K562 (cell line): ENCODE data around the gene MCMBP. TPM values are rescaled to one million over a fixed set of nuclear protein-coding genes. Genes with fewer than 3 reads are reported as not detected.

Source experiments
- ATAC-seq: fragments of 200-7000 bp; cut with Tn5 transposase; 3 replicates; pipeline ENCODE4 v1.9.1; 2020; ENCODE audit warnings: moderate library complexity
- BruUV-seq: library from RNA; stranded (reverse); fragments of 400-500 nt; replicated peaks from 2 replicates; lab custom pipeline; 2021; lab: Mats Ljungman, UMichigan
- CTCF ChIA-PET: fragments of 300-600 bp; formaldehyde crosslinking; extraction: SDS; loops from one replicate; lab custom pipeline; 2021; ENCODE audit warnings: low intra/inter-chr PET ratio; lab: Yijun Ruan, JAX
- POLR2A ChIA-PET: fragments of 300-600, 350-650 bp; sonication (Branson Sonifier 250); formaldehyde crosslinking; extraction: SDS; loops from one replicate; lab custom pipeline; 2021; ENCODE audit warnings: antibody characterized with exemption, inconsistent platforms; lab: Yijun Ruan, JAX
- DNase-seq, 4 experiments: peaks; one replicate each; pipeline versions ENCODE4 v3.0.0 to v3.0.0-alpha.2; 2011 to 2018; ENCODE audit warnings: low spot score in 3 of 4, mixed read lengths in 3 of 4; ENCODE audit errors: extremely low read depth in 1 of 4
- FAIRE-seq: peaks from 2 replicates; lab custom pipeline; 2011; peaks lifted over from hg19 to GRCh38; lab: Jason Lieb, UNC
- H2AFZ ChIP-seq: 2 replicates; pipeline ENCODE4 v1.6.0; 2011; ENCODE audit warnings: low read depth, low read length, control low read depth, inconsistent platforms
- H3K27ac ChIP-seq: fragments of 200-600 bp; 3 replicates; pipeline ENCODE4 v1.8.0; 2011; ENCODE audit warnings: low read depth, mild to moderate bottlenecking, control low read depth, inconsistent platforms, low read length, moderate library complexity, mixed read lengths; ENCODE audit errors: extremely low read depth
- H3K27me3 ChIP-seq, 2 experiments: fragments of 300-600 bp in 1 of 2; 2 replicates in 1 of 2; 3 replicates in 1 of 2; pipeline versions ENCODE4 v1.6.0 to v1.8.0; 2011; ENCODE audit warnings: inconsistent platforms in 2 of 2, low read length in 2 of 2, mild to moderate bottlenecking in 1 of 2, mixed read lengths in 1 of 2, moderate library complexity in 1 of 2; ENCODE audit not compliant: control insufficient read depth in 2 of 2, insufficient read depth in 2 of 2
- H3K36me3 ChIP-seq: fragments of 300-600 bp; 3 replicates; pipeline ENCODE4 v1.8.0; 2011; ENCODE audit warnings: mild to moderate bottlenecking, low read length, inconsistent platforms; ENCODE audit not compliant: control insufficient read depth, insufficient read depth
- H3K4me1 ChIP-seq, 2 experiments: fragments of 200-600 bp in 1 of 2; replicated peaks in 1 of 2; 2 replicates in 1 of 2; 3 replicates in 1 of 2; pipeline versions ENCODE4 v1.5.1 to v1.8.0; 2011; ENCODE audit warnings: inconsistent platforms in 2 of 2, low read length in 2 of 2, mild to moderate bottlenecking in 1 of 2, mixed read lengths in 1 of 2, moderate library complexity in 1 of 2; ENCODE audit not compliant: control insufficient read depth in 2 of 2, insufficient read depth in 2 of 2
- H3K4me2 ChIP-seq: 2 replicates; pipeline ENCODE4 v1.6.1; 2011; ENCODE audit warnings: low read length, control low read depth, inconsistent platforms, mixed read lengths; ENCODE audit not compliant: insufficient read depth
- H3K4me3 ChIP-seq: fragments of 200-600 bp; sonication (generic), shearing (Covaris generic); 2 replicates; pipeline ENCODE4 v1.5.1; 2016; ENCODE audit warnings: control low read depth, inconsistent platforms
- H3K79me2 ChIP-seq: fragments of 200-600 bp; 3 replicates; pipeline ENCODE4 v1.8.0; 2011; ENCODE audit warnings: low read length, inconsistent platforms; ENCODE audit not compliant: control insufficient read depth, insufficient read depth
- H3K9ac ChIP-seq, 2 experiments: 2 replicates each; pipeline versions ENCODE4 v1.6.0 to v1.6.1; 2011; ENCODE audit warnings: low read depth in 2 of 2, low read length in 2 of 2, control low read depth in 1 of 2, inconsistent platforms in 1 of 2, mild to moderate bottlenecking in 1 of 2, mixed read lengths in 1 of 2; ENCODE audit not compliant: insufficient read depth in 1 of 2
- H3K9me1 ChIP-seq: one replicate; pipeline ENCODE4 v1.6.0; 2011; ENCODE audit warnings: inconsistent platforms, mild to moderate bottlenecking, low read length, moderate library complexity; ENCODE audit not compliant: control insufficient read depth, insufficient read depth
- H3K9me3 ChIP-seq: replicated peaks from 2 replicates; pipeline ENCODE4 v1.5.1; 2011; ENCODE audit warnings: low read depth, low read length, inconsistent platforms; ENCODE audit not compliant: control insufficient read depth, insufficient read depth
- H4K20me1 ChIP-seq: replicated peaks from 2 replicates; pipeline ENCODE4 v1.6.1; 2011; ENCODE audit warnings: low read length, inconsistent platforms, mixed read lengths; ENCODE audit not compliant: control insufficient read depth, insufficient read depth
- BRCA1 ChIP-seq, 2 experiments: fragments of 450-650 bp in 1 of 2; sonication (generic) in 1 of 2; formaldehyde crosslinking in 1 of 2; IDR thresholded peaks; 2 replicates each; pipeline versions ENCODE4 v1.5.0 to v1.6.1; 2017 to 2020; ENCODE audit warnings: mild to moderate bottlenecking in 1 of 2, missing genetic modification reagents in 1 of 2
- BRF1 ChIP-seq: IDR thresholded peaks from 3 replicates; pipeline ENCODE4 v1.6.1; 2011; ENCODE audit warnings: borderline replicate concordance, mild to moderate bottlenecking; ENCODE audit not compliant: insufficient read length; ENCODE audit errors: extremely low read depth
- ELF1 ChIP-seq: fragments of 200-800 bp; sonication (Bioruptor generic); IDR thresholded peaks from 2 replicates; pipeline ENCODE4 v1.6.1; 2016; ENCODE audit warnings: missing genetic modification characterization, missing compliant biosample characterization
- GMEB1 ChIP-seq: fragments of 250-450 bp; sonication (Bioruptor Pico); IDR thresholded peaks from 2 replicates; pipeline ENCODE4 v1.4.0; 2020; ENCODE audit warnings: mild to moderate bottlenecking
- HMG20B ChIP-seq: fragments of 250-450 bp; sonication (Bioruptor Pico); IDR thresholded peaks from 2 replicates; pipeline ENCODE4 v1.5.0; 2021; ENCODE audit warnings: mild to moderate bottlenecking
- KLF13 ChIP-seq: fragments of 450-650 bp; IDR thresholded peaks from 2 replicates; pipeline ENCODE4 v1.6.1; 2016; ENCODE audit warnings: missing genetic modification characterization, low read depth, mild to moderate bottlenecking, missing compliant biosample characterization, moderate library complexity, borderline replicate concordance
- MECOM ChIP-seq: fragments of 250-450 bp; sonication (Bioruptor Pico); IDR thresholded peaks from 2 replicates; pipeline ENCODE4 v1.8.0; 2022; ENCODE audit warnings: inconsistent platforms
- MYC ChIP-seq, 2 experiments: fragments of 250-450 bp in 1 of 2; sonication (Bioruptor Pico) in 1 of 2; IDR thresholded peaks; 2 replicates each; pipeline versions ENCODE4 v1.5.1 to v1.6.1; 2012 to 2021; ENCODE audit warnings: low read depth in 2 of 2, borderline replicate concordance in 1 of 2, improper control_type of control experiment in 1 of 2, low read length in 1 of 2, mild to moderate bottlenecking in 1 of 2, moderate library complexity in 1 of 2
- PHB ChIP-seq: fragments of 250-450 bp; sonication (Bioruptor Pico); IDR thresholded peaks from 2 replicates; pipeline ENCODE4 v1.5.0; 2021
- POLR2AphosphoS2 ChIP-seq: IDR thresholded peaks from 2 replicates; pipeline ENCODE4 v1.6.1; 2012; ENCODE audit warnings: low read length, improper control_type of control experiment
- TRIM28 ChIP-seq: fragments of 450-650 bp; IDR thresholded peaks from 2 replicates; pipeline ENCODE4 v1.6.1; 2017
- ZFP1 ChIP-seq: fragments of 450-650 bp; formaldehyde crosslinking; IDR thresholded peaks from 2 replicates; pipeline ENCODE4 v1.4.0; 2020; ENCODE audit warnings: mild to moderate bottlenecking, mixed read lengths
- ZFP30 ChIP-seq: fragments of 250-450 bp; sonication (Bioruptor Pico); IDR thresholded peaks from 2 replicates; pipeline ENCODE4 v1.8.0; 2022; ENCODE audit warnings: moderate library complexity, mild to moderate bottlenecking, inconsistent platforms, borderline replicate concordance
- ZFP91 ChIP-seq: sonication (generic); formaldehyde crosslinking; IDR thresholded peaks from 2 replicates; pipeline ENCODE4 v1.8.0; 2022; ENCODE audit warnings: mild to moderate bottlenecking, missing genetic modification reagents
- ZNF551 ChIP-seq: fragments of 250-450 bp; sonication (Bioruptor Pico); IDR thresholded peaks from 2 replicates; pipeline ENCODE4 v1.5.0; 2021; ENCODE audit warnings: mild to moderate bottlenecking, moderate library complexity
- ZNF561 ChIP-seq: fragments of 450-650 bp; formaldehyde crosslinking; conservative IDR thresholded peaks from 2 replicates; pipeline ENCODE4 v1.4.0; 2020; ENCODE audit warnings: mild to moderate bottlenecking, moderate library complexity
- ZNF668 ChIP-seq: fragments of 250-450 bp; sonication (Bioruptor Pico); IDR thresholded peaks from 2 replicates; pipeline ENCODE4 v1.8.0; 2022; ENCODE audit warnings: mild to moderate bottlenecking, inconsistent platforms
- ZZZ3 ChIP-seq: fragments of 450-650 bp; IDR thresholded peaks from 2 replicates; pipeline ENCODE4 v1.6.1; 2016; ENCODE audit warnings: antibody characterized with exemption, mild to moderate bottlenecking, moderate library complexity
- WGBS: fragments of 100-300 bp; shearing (Covaris generic); methylation state at CpG from one replicate; pipeline ENCODE4 v1.1.6; 2016; ENCODE audit warnings: low coverage, mixed read lengths; ENCODE audit not compliant: insufficient coverage; ENCODE audit errors: missing lambda C conversion rate; 5-methylcytosine and 5-hydroxymethylcytosine counted together
- in situ Hi-C: fragments of 300-500 bp; cut with MboI; formaldehyde crosslinking; loops from 4 replicates; pipeline ENCODE4 v1.15.0; 2018; ENCODE audit warnings: inconsistent platforms, mixed read lengths
- intact Hi-C: fragments of 100-400 bp; cut with micrococcal nuclease; formaldehyde crosslinking; loops from 2 replicates; pipeline ENCODE4 v1.14.2; 2022
- polyA plus RNA-seq, 8 experiments: library from polyadenylated mRNA; depleted of rRNA in 4 of 8; stranded (reverse) in 5 of 8; unstranded in 3 of 8; fragments of >200 nt; fragmentation: Nextera tagmentation in 2 of 8; fragmentation: Illumina TruSeq in 1 of 8; extraction: Ambion mirVana in 2 of 8; extraction: Trizol in 1 of 8; gene quantifications; 2 replicates each; pipeline versions ENCODE4 v1.2.1 to v1.2.3, GENCODE V29; 2011 to 2014; ENCODE audit warnings: inconsistent platforms in 1 of 8, missing spikeins in 1 of 8
- total RNA-seq, 7 experiments: library from RNA; depleted of rRNA in 6 of 7; stranded (reverse); fragments of >200 nt in 6 of 7; fragmentation: Illumina TruSeq in 2 of 7; extraction: Trizol in 2 of 7; gene quantifications; 2 replicates each; pipeline versions ENCODE4 v1.2.1 to v1.2.3, GENCODE V29; 2011 to 2021; ENCODE audit warnings: low replicate concordance in 1 of 7

The MCMBP gene
- total and polyA plus RNA-seq, 9 of the 15 experiments (the other 6 are each of a cell fraction or from before 2014, with no cell fraction given), result 11.2 to 74.3 (median 50.5) TPM

GRCh38 chr10:119782981-119783664 is 89.5 kb downstream of the MCMBP start (continued):
- no peak for TF ChIP-seq GMEB1 (CRISPR knock-in tag)
- no peak for TF ChIP-seq ELF1
- TF ChIP-seq HMG20B, result no peak
- TF ChIP-seq KLF13, result no peak

DNA sequence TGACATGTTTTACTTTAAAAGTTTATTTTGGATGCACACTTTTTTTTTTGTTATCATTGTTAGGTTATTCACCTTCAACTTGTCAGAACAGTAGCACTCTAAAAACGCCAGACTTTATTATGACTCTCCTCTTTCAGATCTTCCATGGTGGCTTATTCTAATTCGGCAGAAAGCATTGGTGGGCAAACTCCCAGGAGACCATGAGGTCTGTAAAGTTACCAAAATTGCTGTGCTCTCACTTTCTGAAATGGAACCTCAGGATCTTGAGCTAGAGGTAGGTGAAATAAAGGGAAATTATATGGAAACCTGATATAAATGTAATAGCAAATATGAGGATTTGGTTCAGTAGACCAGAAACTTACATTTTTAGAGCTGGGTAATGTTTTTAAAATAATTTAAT is 91.1 kb downstream of the MCMBP start:
- H3K9me1 ChIP-seq, result no peaks in the 10 kb centered on the region
- H4K20me1 ChIP-seq, result no peaks in the 10 kb centered on the region
- H2AFZ ChIP-seq, result no peak overlapping the region
- no peak for FAIRE-seq
- POLR2A ChIA-PET, result interaction anchor here (1.8 kb wide), 1 partner anchor 9 kb away, joined by 4 read pairs; no protein-coding TSS in a partner anchor
- H3K79me2 ChIP-seq, result no peaks in the 10 kb centered on the region
- H3K4me2 ChIP-seq, result no peak overlapping the region
- 51% methylated on average over 2 of the region's 2 CpGs for WGBS
- no peak overlapping the region for H3K27ac ChIP-seq
- CTCF ChIA-PET, result interaction anchor here (0.6 kb wide), 1 partner anchor 36 kb away, joined by 3 read pairs; no protein-coding TSS in a partner anchor
- no peaks in the 10 kb centered on the region for H3K36me3 ChIP-seq
- DNase-seq, result no peak
- no peaks in the 10 kb centered on the region for H3K9me3 ChIP-seq
- ATAC-seq, result no peak
- no TSS peak for BruUV-seq
- no peak overlapping the region for H3K9ac ChIP-seq
- in situ Hi-C loops, result no loop called here
- H3K4me1 ChIP-seq, result peaks cover 2 to 11% of the 10 kb centered on the region in 2 experiments; a peak in 3 of 5 replicates
- intact Hi-C loops, result no loop called here
- no peaks in the 10 kb centered on the region for H3K27me3 ChIP-seq
- no peak overlapping the region for H3K4me3 ChIP-seq
- TF ChIP-seq ZFP30 (CRISPR knock-in tag), result no peak
- no peak for TF ChIP-seq ZNF561 (CRISPR knock-in tag)
- TF ChIP-seq MECOM, result no peak
- TF ChIP-seq ZNF668 (CRISPR knock-in tag), result no peak
- TF ChIP-seq MYC (IDR thresholded peaks at IDR 0.05; ENCODE audit: low read depth, low read length), result no peak
- no peak for TF ChIP-seq MYC (CRISPR knock-in tag; IDR thresholded peaks at IDR 0.05; ENCODE audit: borderline replicate concordance, low read depth)
- TF ChIP-seq BRCA1 (IDR thresholded peaks at IDR 0.05), result no peak
- no peak for TF ChIP-seq BRCA1 (CRISPR knock-in tag; IDR thresholded peaks at IDR 0.05)
- TF ChIP-seq PHB (CRISPR knock-in tag), result no peak
- no peak for TF ChIP-seq POLR2AphosphoS2
- TF ChIP-seq ZFP91, result no peak
- no peak for TF ChIP-seq ZFP1
- no peak for TF ChIP-seq ZZZ3
- no peak for TF ChIP-seq BRF1
- TF ChIP-seq ZNF551 (CRISPR knock-in tag), result no peak
- no peak for TF ChIP-seq TRIM28
